NCI-H1930 (cell line): Measurements from ENCODE around the gene PIK3R1.
"Not testable (repeated sequence)": the region's sequence is repeated elsewhere in the genome, so short reads cannot be mapped to it uniquely, and the experiment has no call there.

Experiments used
- DNase-seq, 2 experiments: peaks; one replicate each; lab custom pipeline; 2025; lab: John Stamatoyannopoulos, UW

The PIK3R1 gene

DNA sequence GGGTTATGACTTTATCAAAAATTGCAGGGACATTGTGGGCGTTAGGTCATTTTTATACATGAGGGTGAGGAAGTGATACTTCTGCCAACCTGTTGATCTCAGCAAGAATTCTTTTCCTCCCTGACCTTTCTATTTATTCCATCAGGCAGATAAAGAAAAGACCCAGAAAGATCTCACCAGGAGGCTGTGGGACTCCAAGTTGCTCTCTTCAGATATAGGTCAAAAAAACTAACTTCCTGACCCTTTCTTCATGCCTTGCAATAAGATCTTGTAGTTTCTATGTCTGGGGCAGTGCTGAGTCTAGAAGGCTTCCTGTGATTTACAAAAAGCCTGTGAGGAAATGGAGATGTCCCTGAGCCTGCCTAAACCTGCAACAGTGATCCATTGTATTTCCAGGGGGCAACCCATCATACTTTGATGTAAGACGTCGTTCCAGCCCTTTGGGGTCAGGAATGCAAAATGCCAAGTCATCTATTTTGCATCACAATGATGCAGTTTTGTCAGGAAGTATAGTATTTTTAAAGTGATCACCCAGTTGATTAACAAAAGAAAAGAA lies 22.0 kb upstream of the PIK3R1 start:
- DNase-seq = no peak

DNA sequence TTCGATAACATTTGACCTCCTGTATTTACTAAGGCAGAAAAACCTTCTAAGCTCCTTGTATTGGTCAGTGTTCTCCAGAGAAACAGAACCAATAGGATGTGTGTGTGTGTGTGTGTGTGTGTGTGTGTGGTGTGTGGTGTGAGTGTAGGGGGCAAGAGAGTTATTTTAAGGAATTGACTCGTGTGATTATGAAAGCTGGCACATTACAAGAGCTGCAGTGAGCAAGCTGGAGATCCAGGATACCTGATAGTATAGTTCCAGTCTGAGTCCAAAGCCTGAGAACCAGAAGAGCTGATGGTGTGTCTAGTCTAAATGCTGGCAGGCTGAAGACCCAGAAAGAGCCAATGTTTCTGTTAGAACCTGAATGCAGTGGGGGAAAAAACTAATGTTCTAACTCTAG lies 21.2 kb upstream of the PIK3R1 start:
- DNase-seq = no peak

DNA sequence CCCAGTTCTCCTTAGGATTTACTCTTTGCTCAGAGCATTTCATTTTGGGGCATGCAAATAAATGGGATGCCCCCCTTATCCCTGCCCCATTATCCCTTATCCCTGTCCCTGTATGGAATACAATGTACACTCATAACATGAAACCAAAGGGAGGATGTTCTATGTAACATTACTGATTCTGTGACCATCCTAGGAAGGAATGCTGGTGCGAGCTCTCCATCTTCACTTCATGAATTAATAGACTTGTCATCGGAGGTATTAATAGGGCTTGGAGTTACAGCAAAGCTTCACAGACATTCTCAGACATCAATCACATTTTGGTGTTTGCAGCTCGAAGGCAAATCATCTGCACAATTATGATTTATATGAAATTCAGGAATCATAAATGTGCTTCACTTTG lies 20.4 kb upstream of the PIK3R1 start:
- no peak for DNase-seq

DNA sequence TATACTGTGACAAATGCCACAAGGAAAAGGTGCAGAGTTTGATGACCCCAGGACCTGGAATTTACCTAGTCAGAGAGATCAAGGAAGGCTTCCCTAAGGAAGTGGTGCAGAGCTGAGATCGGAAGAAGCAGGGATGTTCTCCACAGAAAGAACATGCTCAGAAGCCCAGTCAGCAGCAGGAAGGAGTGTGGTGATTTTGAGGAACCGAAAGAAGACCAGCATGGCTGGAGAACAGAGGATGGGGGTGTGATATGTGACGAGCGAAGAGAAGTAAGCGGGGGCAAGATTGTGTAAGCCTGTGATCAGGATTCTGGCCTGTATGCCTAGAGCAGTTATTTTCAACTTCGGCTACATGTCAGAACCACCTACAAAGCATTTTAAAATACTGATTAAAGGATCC lies 18.7 kb upstream of the PIK3R1 start:
- no peak for DNase-seq

DNA sequence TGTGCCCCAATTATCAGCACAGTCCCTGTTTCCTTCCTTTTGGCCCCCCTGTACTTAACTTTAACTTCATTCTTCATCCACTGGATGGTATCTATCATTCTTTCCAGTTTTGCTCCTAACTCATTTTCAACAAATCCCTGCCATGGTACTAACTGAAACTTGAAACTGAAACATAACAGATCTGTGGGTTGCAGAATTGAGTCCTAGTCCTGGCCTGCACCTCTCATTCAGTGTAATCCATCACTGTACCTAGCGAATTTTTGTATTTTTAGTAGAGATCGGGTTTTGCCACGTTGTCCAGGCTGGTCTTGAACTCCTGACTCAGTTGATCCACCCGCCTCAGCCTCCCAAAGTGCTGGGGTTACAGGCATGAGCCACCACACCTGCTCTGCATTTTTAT lies 15.3 kb upstream of the PIK3R1 start:
- DNase-seq = no peak

DNA sequence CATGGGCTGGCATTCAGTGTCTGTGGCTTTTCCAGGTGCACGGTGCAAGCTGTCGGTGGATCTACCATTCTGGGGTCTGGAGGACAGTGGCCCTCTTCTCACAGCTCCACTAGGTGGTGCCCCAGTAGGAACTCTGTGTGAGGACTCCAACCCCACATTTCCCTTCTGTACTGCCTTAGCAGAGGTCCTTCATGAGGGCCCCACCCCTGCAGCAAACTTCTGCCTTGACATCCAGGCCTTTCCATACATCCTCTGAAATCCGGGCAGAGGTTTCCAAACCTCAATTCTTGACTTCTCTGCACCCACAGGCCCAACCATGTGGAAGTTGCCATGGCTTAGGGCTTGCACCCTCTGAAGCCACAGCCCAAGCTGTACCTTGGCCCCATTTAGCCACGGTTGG lies 4.9 kb upstream of the PIK3R1 start:
- not testable (repeated sequence) for DNase-seq

DNA sequence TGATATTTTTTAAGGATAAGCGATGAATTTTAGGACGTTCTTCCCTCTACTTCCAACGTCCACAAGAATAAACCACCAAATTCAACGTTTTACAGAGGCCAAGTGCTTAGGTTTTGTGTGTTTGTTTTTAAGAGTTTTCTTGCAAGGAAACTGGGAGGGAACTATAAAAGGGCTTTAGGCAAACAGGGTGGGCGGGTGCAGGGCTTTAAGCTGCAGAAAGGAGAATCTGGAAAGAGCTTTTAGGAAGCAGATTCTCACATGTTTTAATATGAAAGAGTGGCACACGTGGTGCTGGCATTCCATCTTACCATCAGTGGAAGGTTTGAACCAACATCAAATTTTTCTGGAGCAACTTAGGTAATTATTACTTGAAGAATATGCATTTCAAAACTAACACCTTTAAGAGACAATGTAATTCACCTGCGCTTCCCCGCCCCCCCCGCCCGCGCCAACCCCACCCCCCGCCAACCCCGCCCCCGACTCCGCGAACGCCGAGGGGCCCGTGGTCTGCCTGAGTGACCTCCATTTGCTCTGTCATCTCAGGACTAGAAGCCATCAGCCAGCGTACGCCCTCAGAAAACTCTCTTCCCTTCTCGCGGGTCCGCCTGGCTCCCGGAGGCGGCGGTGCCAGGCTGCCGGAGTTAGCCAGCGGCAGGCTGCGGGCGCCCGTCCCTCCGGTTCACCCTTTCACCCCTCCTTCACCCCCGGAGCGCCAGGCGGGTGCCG lies 911 bp upstream of the PIK3R1 start:
- DNase-seq = no peak

DNA sequence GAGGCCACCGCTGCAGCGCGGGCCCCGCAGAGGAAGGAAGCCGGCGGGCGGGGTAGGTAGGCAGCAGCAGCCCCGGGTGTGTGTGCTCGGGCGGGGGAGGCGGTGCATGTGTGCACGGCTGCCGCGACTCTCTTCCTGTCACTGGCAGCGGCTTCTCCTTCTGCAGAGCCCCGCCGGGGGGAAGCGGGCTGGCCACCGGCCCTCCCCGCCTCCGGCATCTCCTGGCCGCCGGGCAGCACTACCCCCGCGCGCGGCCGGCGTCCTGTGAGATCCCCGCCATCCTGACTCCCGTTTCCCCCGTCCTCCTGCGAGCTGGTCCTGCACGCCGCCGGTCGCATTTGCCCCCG lies 315 bp downstream of the PIK3R1 start:
- DNase-seq = no peak

DNA sequence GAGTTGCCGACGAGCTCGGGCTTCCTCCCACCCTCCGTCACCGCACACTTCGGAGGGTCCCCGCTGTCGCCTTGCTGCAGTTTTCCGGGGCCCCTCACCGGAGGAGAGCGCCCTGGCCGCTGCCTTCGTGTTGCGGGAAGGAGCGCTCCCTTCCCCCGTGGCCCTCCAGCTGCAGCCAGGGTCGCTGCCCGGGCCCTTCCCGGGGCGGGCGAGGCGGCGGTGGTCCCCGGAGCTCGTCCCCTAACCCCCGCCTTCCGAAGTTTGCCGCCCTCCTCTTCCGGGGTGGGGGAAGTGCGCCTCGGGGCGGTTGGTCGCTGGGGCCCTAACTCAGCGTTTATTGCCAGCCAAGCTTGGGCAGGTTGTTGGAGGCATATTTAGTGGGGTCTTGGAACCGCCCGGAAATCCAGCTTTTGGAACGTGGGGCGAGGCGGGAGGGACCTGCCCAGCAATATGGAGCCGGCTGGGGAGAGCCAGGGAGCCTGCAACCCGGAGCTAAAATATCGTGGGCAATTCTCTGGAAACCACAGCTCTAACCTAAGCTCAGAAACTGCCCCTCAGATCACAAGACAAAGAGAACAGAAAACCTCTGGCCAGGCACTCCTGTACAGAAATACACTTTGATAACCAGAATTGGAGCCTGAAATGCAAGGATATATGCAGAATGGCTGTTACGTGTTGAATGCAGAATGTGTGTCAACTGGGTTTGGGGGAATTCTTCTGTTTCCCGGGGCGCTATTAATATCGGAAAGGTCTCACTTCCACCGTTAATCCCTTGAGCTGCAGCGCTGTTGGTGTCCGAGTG lies 890 bp downstream of the PIK3R1 start:
- no peak for DNase-seq

DNA sequence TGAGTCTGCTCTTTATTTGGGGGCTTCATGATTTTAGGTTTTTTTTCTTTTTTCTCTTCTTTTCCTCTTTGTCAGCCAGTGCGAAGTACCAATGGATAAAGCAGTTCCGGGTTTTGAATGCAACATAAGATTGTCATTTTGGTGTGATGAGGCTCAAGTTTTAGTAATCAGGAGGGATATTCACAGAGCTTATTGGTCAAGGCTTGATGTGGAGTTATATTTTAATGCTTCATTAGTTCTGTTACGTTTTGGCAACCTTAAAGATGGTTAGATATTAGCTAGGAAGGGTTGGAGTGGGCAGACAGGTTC lies 1.4 kb downstream of the PIK3R1 start:
- no peak for DNase-seq

DNA sequence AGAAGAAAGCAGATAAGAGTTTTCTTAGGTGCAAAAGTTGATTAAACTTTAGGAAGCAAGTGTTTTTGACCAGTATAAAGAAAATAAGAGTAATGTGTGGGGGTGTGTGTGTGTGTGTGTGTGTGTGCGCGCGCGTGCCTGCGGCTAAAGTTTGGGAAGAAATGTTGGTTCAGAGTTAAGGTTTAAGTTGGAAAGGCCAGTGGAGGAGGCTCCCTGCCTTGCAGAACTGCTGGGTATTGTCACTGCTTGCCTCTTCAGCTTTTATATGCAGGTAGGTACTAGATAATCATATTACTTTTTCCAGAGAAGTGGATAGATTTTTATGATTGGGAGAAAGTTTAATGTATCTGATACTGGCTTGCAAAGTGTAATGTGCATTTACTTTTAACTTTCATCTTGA lies 2.0 kb downstream of the PIK3R1 start:
- DNase-seq = no peak

DNA sequence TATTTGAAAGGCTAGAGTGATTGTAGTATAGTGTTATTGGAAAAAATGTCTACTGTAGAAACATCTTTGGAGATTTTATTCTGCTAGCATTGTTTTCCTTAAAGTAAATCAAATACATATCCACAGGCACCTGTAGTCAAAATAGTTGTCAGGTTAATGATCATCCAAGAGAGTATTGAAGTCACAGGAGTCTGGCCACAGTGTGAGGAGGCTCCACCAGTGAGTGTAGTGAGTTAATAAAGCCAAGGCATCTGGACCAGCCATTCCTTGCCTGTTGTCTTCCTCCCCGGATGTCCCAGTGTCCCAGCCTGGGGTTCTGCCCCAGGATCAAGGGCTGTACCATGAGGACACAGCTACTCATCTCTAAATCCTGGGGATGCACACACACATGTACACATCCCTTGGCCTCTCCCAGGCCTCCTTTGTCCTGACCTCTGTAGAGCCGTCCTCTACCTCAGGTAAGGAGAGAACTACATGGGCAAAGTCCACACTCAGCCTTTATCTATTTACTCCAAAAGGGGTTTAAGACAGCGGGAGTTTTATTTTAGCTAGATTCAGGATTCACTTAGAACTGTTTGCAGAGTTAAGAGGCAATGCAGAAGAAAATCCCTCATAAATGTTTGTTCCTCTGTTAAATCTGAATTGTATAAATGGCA lies 3.7 kb downstream of the PIK3R1 start:
- DNase-seq = no peak

DNA sequence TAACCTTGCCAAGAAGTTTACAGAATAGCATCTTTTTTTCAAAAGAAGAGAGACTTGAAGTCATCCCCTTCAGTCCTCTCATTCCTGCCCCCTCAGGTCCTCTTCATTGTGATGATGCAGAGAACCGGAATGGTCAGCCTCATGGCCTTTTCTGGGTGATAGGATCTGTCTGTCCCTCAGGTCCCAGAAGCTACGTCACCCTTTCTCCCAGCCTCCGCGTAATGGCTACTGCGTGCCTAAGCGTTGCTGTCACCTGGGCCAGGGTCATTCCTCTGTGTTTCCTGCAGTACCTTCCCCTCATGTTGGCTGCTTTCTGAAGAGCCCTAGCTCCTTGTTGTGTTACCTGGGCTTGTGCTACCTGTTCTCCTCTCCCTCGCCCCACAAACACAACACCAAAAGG lies 4.7 kb downstream of the PIK3R1 start:
- DNase-seq = no peak

DNA sequence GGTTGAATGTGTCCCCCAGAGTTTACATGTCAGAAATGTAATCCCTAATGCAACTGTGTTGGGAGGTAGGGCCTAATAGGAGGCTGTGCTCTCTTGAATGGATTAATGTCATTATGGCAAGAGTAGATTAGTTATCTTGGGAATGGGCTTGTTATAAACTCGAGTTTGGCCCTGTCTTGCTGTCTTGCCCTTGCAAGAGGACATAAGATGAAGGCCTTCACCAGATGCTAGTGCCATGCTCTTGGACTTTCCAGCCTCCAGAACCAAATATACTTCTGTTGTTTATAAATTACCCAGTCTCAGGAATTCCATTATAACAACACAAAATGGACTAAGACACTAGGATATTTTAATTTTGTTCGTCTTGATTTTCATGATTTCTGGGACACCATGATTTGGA lies 5.4 kb downstream of the PIK3R1 start:
- no peak for DNase-seq

DNA sequence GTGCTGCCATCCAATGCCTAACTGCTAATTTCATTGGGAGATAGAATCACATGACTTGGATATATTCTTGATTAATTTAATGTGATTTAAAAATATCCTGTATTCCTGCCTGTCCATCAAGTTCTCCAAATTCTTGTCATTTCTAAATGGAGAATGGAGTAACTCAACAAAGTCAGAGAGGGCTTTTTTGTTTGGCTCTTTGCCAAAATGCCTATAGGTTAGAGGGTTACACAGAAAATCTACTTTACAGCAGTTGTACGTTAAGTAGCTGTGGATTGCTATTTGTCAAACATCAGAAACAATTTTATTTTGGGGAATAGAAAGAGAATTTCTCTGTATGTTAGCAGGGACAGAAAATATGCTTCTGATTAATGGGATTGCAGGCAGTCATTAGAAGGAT lies 5.9 kb downstream of the PIK3R1 start:
- no peak for DNase-seq

DNA sequence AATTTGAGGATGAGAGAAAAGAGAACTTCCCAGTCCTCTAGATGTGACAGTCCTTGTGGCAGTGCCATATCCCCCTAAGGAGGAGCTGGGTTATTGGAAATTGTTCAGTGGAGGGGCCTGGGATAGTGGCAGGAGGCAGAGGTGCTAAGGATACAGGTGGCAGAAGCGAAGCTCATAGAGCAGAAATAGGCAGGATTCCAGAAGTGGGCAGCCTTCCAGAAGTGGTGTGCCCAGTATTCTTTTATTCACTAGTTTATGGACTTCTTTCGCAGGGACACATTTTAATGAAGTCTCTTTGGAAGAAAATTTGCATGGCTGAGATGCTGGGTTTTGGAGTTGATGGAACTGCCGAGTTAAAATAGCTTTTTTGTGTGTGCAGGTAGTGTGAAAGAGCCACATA lies 6.8 kb downstream of the PIK3R1 start:
- no peak for DNase-seq

DNA sequence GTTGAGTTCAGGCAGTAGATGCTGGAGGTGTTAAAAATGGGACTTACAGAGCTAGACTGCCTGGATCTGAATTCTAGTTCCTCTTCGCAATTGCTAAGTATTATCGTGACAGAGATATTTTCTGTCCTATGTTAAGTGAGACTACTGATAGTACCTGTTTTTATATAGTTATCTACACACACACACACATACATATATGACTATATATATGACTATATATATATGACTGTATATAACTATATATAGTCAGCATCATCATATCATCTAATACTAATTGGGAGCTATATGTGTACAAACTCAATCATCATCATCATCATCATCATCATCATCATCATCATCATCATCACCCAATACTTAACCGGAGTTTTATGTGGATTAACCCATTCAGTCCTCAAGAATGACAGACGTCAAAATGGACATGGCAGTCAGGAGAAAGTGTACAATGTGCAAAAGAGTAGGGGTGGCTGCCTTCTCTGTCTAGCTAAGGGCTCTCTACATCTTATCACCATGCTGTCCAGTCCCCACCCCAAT lies 7.3 kb downstream of the PIK3R1 start:
- no peak for DNase-seq

DNA sequence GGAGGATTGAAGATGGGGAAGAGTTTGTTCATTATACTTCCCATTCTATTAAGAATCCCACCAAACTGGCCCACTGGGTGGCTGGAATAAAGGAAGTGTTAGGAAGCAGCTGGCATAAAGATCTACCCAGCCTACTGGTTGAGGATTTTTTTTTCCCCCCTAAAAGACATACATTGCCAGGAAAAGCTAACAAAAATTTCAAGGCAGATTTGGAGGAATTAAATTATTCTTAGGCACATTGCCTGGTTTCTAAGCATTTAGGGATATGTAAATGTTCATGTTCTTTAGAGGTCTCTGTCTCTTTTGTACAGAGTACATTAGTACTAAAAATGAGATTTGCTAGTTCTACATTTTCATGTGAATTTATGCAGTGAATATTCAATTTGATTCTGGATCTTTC lies 8.3 kb downstream of the PIK3R1 start:
- DNase-seq = no peak

DNA sequence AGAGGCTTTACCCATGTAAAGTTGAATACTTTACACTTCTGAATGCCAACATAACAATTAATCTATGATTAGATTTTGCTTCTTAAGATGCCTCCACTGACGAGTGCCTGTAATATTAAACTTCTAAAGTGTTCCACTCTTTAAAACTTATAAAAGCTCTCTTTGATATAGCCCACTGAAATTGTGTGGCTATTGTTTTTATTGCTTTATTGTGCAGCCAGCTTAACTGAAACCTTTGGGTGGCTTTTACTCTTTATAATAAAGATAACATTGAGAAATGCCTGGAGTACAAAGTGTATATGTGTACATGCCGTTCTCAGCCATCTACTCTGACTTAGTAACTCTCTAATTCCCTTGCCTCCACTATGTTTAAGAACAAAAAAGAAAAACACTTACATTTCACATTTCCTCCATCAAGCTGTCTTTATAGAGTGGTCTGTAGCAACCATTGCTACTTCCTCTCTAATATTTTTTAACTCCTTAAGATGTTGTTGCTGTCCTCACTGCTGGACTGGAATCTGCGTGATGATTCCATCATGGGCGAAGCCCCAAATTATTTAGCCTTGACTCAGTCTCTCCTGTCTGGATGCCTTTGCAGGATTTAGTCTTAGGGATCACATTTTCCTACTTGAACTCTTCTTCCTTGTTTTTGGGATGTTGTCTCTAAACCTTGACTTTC lies 9.1 kb downstream of the PIK3R1 start:
- no peak for DNase-seq

DNA sequence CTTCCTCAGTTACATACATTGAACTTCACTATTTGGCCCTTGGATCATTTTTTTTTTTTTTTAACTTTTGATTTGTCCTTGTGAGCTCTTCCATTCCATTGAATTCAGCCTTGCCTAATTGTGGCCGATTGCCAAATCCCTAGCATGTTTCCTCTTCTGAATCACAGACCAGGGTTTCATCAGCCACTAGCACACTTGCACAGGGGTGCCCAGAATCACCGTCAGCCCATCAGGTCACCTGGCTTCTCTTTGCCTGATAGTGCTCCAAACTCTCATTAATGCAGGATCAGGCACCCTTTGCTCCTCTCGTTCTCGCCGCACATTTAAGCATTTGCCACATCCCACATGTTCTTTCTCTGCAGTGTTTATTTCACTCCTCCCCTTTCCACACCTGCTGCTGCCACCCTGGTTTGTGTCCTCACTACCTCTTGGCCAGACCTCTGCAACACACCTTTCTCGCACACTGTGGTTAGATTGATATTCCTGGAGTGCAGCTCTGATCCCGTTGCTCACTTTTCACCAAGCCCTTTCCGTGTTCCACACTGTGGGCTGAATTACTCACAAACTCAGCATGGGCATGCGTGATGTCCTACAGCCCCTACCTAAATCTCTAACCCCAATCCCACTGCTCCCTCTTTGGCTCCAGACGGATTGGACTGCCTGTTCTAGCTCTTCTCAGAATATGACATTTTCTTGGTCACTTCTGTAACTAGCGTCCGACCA lies 9.8 kb downstream of the PIK3R1 start:
- DNase-seq = no peak

DNA sequence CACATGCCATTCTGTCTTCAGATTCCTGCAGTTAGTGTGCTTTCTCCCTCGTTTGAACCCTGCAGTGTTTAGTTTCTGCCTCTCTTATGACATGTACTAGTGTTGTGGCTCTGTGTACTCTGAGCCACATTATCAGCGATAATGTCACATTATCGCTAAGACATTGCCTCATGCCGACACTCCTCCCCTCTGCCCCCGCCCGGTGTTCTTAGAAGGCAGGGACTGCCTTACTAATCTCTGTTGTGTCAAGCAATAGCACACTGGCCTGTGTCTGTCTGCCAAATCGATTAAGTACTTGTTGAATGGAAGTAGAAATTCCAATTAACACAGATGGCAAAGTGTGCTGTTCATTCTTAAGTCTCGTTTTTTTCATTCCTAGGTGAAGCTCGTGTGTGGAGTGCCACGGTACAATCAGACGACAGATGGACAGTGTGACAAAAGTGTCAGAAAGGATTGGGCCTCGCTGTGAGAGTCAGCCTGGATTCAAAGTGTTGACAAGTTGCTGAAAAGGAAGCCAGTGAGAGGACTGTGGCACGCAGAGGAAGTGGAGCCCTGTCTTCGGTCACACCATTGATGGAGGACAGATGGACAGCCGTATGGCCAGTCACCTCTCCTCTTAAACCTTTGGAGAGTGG lies 10.5 kb downstream of the PIK3R1 start:
- no peak for DNase-seq
